OCI-LY3 (cell line): ENCODE data around the gene AFAP1.
A peak's percentile ranks its signal among the peaks of the same experiment; 100 is the strongest.

Experiments used
- CTCF ChIP-seq: fragments of 200-600, 300-600 bp; sonication (generic); IDR thresholded peaks from 2 replicates; pipeline ENCODE4 v1.5.1; 2014; ENCODE audit warnings: antibody characterized with exemption, low read length, low read depth
- EZH2phosphoT487 ChIP-seq: fragments of 200-600 bp; shearing (Covaris generic); IDR thresholded peaks from 2 replicates; pipeline ENCODE4 v1.6.1; 2018; ENCODE audit warnings: antibody characterized with exemption, mixed run types, low read depth

GRCh38 chr4:7802093-7802726 is 137.5 kb downstream of the AFAP1 start:
- peak; percentile 89 for TF ChIP-seq CTCF
- no peak for TF ChIP-seq EZH2phosphoT487
